A549 (cell line): ENCODE measurements around the gene ARIH2.

Experiments used
- CTCF ChIP-seq: fragments of >200 bp; sonication (Bioruptor Twin); formaldehyde crosslinking; IDR thresholded peaks from 3 replicates; pipeline ENCODE4 v1.5.1; 2016
- EP300 ChIP-seq, 2 experiments: fragments of >200 bp; sonication (Bioruptor Twin); formaldehyde crosslinking; IDR thresholded peaks; 2 replicates in 1 of 2; 3 replicates in 1 of 2; pipeline ENCODE4 v1.6.1; 2016 to 2017
- PHF8 ChIP-seq: fragments of 200-600 bp; sonication (generic); IDR thresholded peaks from 2 replicates; pipeline ENCODE4 v1.6.1; 2016; ENCODE audit warnings: low read depth, mild to moderate bottlenecking, antibody characterized with exemption, moderate library complexity, borderline replicate concordance
- POLR2A ChIP-seq: IDR thresholded peaks from 2 replicates; pipeline ENCODE4 v1.6.1; 2012; ENCODE audit warnings: mild to moderate bottlenecking, low read length
- REST ChIP-seq: fragments of 200-600 bp; sonication (generic); IDR thresholded peaks from 2 replicates; pipeline ENCODE4 v1.6.1; 2016; ENCODE audit warnings: antibody characterized with exemption, mild to moderate bottlenecking, moderate library complexity
- RNF2 ChIP-seq: fragments of 200-600 bp; sonication (generic); IDR thresholded peaks from 2 replicates; pipeline ENCODE4 v1.6.1; 2016; ENCODE audit warnings: low read depth, mild to moderate bottlenecking, antibody characterized with exemption, moderate library complexity, borderline replicate concordance
- SREBF2 ChIP-seq: fragments of 450-650 bp; IDR thresholded peaks from 2 replicates; pipeline ENCODE4 v1.6.1; 2014; ENCODE audit warnings: mild to moderate bottlenecking, moderate library complexity
- USF2 ChIP-seq: fragments of 450-650 bp; IDR thresholded peaks from 2 replicates; pipeline ENCODE4 v1.6.1; 2014; ENCODE audit warnings: antibody characterized with exemption

GRCh38 chr3:49035281-49035680, 116.6 kb downstream of the ARIH2 start:
- no peak for TF ChIP-seq CTCF
- no peak for TF ChIP-seq EP300 (IDR thresholded peaks at IDR 0.05)
- TF ChIP-seq POLR2A, result no peak
- TF ChIP-seq USF2, result no peak
- TF ChIP-seq RNF2, result no peak
- no peak for TF ChIP-seq SREBF2
- no peak for TF ChIP-seq REST
- TF ChIP-seq PHF8, result no peak
